ENCODE measurements around the gene NTRK3. TPM values are rescaled to one million over a fixed set of nuclear protein-coding genes. Genes with fewer than 3 reads are reported as not detected.

The NTRK3 gene
- total RNA-seq, 1 experiment from 2014 or later = not detected

DNA sequence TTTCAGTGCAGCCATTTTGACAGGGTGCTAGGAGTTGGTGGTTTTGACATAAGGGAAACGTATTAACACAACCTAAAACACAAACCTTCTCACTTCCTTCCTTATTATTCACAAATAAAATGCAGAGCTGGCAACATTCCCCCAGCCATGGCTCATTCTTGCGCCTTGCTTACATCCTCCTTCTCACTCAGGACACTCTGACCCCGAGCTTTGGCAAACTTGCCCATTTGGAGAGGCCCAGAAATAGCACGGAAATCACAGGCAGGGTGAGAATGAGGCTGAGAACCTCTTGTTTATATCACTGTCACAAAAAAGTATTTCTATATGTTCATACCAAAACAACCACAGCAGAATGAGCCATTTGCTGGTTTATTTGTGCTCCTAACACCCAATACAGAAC is 244.3 kb downstream of the NTRK3 start:
- BruUV-seq (replicated peaks) = no TSS peak
- Histone ChIP-seq H3K9ac (ENCODE audit: low read length) (no peak overlapping the region), H3K9me2 (replicated peaks; ENCODE audit: low read length) (no peaks in the 10 kb centered on the region), H3K27ac (ENCODE audit: low read length) (no peak overlapping the region), H3K4me3 (ENCODE audit: low read length) (no peak overlapping the region), H3K9me3 (ENCODE audit: low read length) (no peaks in the 10 kb centered on the region), H3K4me2 (ENCODE audit: low read length) (no peak overlapping the region), H4K20me1 (ENCODE audit: low read length) (no peaks in the 10 kb centered on the region), H3K27me3 (ENCODE audit: low read length) (no peaks in the 10 kb centered on the region), H3K36me3 (ENCODE audit: low read depth, low read length) (no peaks in the 10 kb centered on the region), H3K4me1 (ENCODE audit: insufficient read depth, low read length) (no peaks in the 10 kb centered on the region), H2AFZ (ENCODE audit: low read length) (no peak overlapping the region), H3K79me2 (ENCODE audit: low read length) (no peaks in the 10 kb centered on the region), H3F3A (ENCODE audit: low read length, unreplicated experiment) (no peaks in the 10 kb centered on the region)
- ChIA-PET CTCF (no interaction called here), POLR2A (ENCODE audit: unreplicated experiment) (no interaction called here)
- ATAC-seq (no peak), DNase-seq (no peak)
- no peak for TF ChIP-seq CTCF (conservative IDR thresholded peaks at IDR 0.05; ENCODE audit: low read depth, low read length)
- TF ChIP-seq EZH2 (IDR thresholded peaks at IDR 0.05; ENCODE audit: low read length, unreplicated experiment) = no peak
- TF ChIP-seq EZH2phosphoT487 (IDR thresholded peaks at IDR 0.05; ENCODE audit: borderline replicate concordance, low read length) = no peak
- intact Hi-C loops (cut with micrococcal nuclease) = no loop called here

DNA sequence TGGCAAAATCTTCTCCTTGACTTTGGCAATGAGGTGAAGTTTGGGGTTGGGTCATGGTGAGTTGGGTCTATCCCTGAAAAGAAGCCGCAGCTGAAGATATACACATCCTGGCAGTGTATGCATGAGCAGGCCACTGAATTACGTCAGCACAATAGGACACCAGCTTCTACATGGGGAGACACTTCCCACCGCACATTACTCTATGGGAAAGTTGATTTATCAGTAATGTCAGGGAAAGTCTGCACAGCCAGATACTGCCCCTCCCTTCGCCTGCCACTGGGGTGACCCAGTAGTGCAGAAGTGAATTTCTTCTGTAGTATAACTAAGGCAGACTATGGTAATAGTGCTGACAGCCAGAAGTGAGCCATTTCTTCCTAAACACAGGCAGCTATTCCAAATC is 245.0 kb downstream of the NTRK3 start:
- Histone ChIP-seq H3K4me2 (ENCODE audit: low read length) (no peak overlapping the region), H4K20me1 (ENCODE audit: low read length) (no peaks in the 10 kb centered on the region), H3K9me2 (replicated peaks; ENCODE audit: low read length) (no peaks in the 10 kb centered on the region), H3K79me2 (ENCODE audit: low read length) (no peaks in the 10 kb centered on the region), H3K27ac (ENCODE audit: low read length) (no peak overlapping the region), H3K27me3 (ENCODE audit: low read length) (no peaks in the 10 kb centered on the region), H3K4me1 (ENCODE audit: insufficient read depth, low read length) (no peaks in the 10 kb centered on the region), H3K9ac (ENCODE audit: low read length) (no peak overlapping the region), H3K36me3 (ENCODE audit: low read depth, low read length) (no peaks in the 10 kb centered on the region), H3F3A (ENCODE audit: low read length, unreplicated experiment) (no peaks in the 10 kb centered on the region), H3K9me3 (ENCODE audit: low read length) (no peaks in the 10 kb centered on the region), H3K4me3 (ENCODE audit: low read length) (no peak overlapping the region), H2AFZ (ENCODE audit: low read length) (no peak overlapping the region)
- ChIA-PET POLR2A (ENCODE audit: unreplicated experiment) (interaction anchor here (0.5 kb wide), 1 partner anchor 1405 kb away, joined by 16 read pairs; no protein-coding TSS in a partner anchor), CTCF (no interaction called here)
- intact Hi-C loops (cut with micrococcal nuclease) = no loop called here
- no TSS peak for BruUV-seq (replicated peaks)
- DNase-seq (no peak), ATAC-seq (no peak)
- TF ChIP-seq CTCF (conservative IDR thresholded peaks at IDR 0.05; ENCODE audit: low read depth, low read length) (no peak), EZH2 (IDR thresholded peaks at IDR 0.05; ENCODE audit: low read length, unreplicated experiment) (no peak), EZH2phosphoT487 (IDR thresholded peaks at IDR 0.05; ENCODE audit: borderline replicate concordance, low read length) (no peak)

DNA sequence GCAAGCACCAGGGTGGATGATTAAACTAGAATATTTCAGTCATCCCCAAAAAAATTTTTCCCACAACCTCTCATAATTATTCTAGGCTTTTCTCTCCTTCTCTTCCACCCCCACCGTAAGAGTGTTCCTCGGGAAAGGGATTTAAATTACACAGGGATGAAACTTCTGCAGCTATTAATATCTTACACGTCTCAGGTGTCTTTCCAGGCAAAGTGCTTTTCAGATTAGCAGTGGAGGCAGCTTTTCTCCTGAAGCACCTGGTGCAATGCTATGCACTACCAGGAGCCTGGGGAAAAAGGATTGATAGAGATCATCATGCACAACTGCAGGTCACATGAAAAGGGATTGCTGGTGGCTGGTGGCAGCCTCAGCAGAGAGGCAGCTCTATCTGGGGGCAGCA is 250.4 kb downstream of the NTRK3 start:
- Histone ChIP-seq H3K4me3 (ENCODE audit: low read length) (no peak overlapping the region), H3K79me2 (ENCODE audit: low read length) (no peaks in the 10 kb centered on the region), H3K4me1 (ENCODE audit: insufficient read depth, low read length) (no peaks in the 10 kb centered on the region), H2AFZ (ENCODE audit: low read length) (no peak overlapping the region), H3K4me2 (ENCODE audit: low read length) (no peak overlapping the region), H4K20me1 (ENCODE audit: low read length) (no peaks in the 10 kb centered on the region), H3F3A (ENCODE audit: low read length, unreplicated experiment) (no peaks in the 10 kb centered on the region), H3K27me3 (ENCODE audit: low read length) (no peaks in the 10 kb centered on the region), H3K9ac (ENCODE audit: low read length) (no peak overlapping the region), H3K27ac (ENCODE audit: low read length) (no peak overlapping the region), H3K9me2 (replicated peaks; ENCODE audit: low read length) (no peaks in the 10 kb centered on the region), H3K36me3 (ENCODE audit: low read depth, low read length) (no peaks in the 10 kb centered on the region), H3K9me3 (ENCODE audit: low read length) (no peaks in the 10 kb centered on the region)
- CTCF ChIA-PET = no interaction called here
- intact Hi-C loops (cut with micrococcal nuclease) = no loop called here
- DNase-seq (no peak), ATAC-seq (no peak)
- POLR2A ChIA-PET (ENCODE audit: unreplicated experiment) = no interaction called here
- TF ChIP-seq EZH2 (IDR thresholded peaks at IDR 0.05; ENCODE audit: low read length, unreplicated experiment) (no peak), EZH2phosphoT487 (IDR thresholded peaks at IDR 0.05; ENCODE audit: borderline replicate concordance, low read length) (no peak), CTCF (conservative IDR thresholded peaks at IDR 0.05; ENCODE audit: low read depth, low read length) (no peak)
- no TSS peak for BruUV-seq (replicated peaks)

Measured in PC-3 (cell line).